Measurements from ENCODE around the gene SLC7A5. TPM values are rescaled to one million over a fixed set of nuclear protein-coding genes. Genes with fewer than 3 reads are reported as not detected.
A peak's percentile ranks its signal among the peaks of the same experiment; 100 is the strongest.

SLC7A5 gene
- total and polyA plus RNA-seq, 2 of the 13 experiments (the other 11 are each of a cell fraction or from before 2014, with no cell fraction given), result 79.6 to 155 TPM

- 0 out of 2 replicates have a peak, but pooled peaks have one; percentile 28 for TF ChIP-seq ZBED4 (CRISPR knock-in tag; IDR thresholded peaks at IDR 0.05; ENCODE audit: borderline replicate concordance)
- TF ChIP-seq HDAC1 (CRISPR knock-in tag; IDR thresholded peaks at IDR 0.05), result peak; percentile 94
- TF ChIP-seq MEF2D (CRISPR knock-in tag; IDR thresholded peaks at IDR 0.05), result peak; percentile 74
- TF ChIP-seq ATF3 (CRISPR knock-in tag; IDR thresholded peaks at IDR 0.05), result peak; percentile 97
- peak; percentile 30; the same call in 1 of the 2 replicates for TF ChIP-seq ZNF563 (CRISPR knock-in tag; IDR thresholded peaks at IDR 0.05)
- peak; percentile 91 for TF ChIP-seq SALL1 (CRISPR knock-in tag; IDR thresholded peaks at IDR 0.05)
- TF ChIP-seq MTERF4 (CRISPR knock-in tag; IDR thresholded peaks at IDR 0.05), result peak; percentile 66; the same call in 1 of the 2 replicates
- TF ChIP-seq KLF9 (CRISPR knock-in tag; IDR thresholded peaks at IDR 0.05; ENCODE audit: low read depth), result peak; percentile 66; the same call in 1 of the 2 replicates
- TF ChIP-seq HIVEP1 (CRISPR knock-in tag; IDR thresholded peaks at IDR 0.05), result peak; percentile 95
- peak; percentile 87 for TF ChIP-seq AKAP8 (CRISPR knock-in tag; IDR thresholded peaks at IDR 0.05)
- 0 out of 2 replicates have a peak, but pooled peaks have one; percentile 11 for TF ChIP-seq KDM1A (CRISPR knock-in tag; IDR thresholded peaks at IDR 0.05)
- TF ChIP-seq KDM4B (CRISPR knock-in tag; IDR thresholded peaks at IDR 0.05), result peak; percentile 75; the same call in 1 of the 2 replicates
- peak; percentile 96 for TF ChIP-seq ZNF691 (CRISPR knock-in tag; IDR thresholded peaks at IDR 0.05; ENCODE audit: borderline replicate concordance, low read depth)
- TF ChIP-seq ZNF234 (CRISPR knock-in tag; conservative IDR thresholded peaks at IDR 0.05), result no peak
- peak; percentile 80; the same call in 1 of the 2 replicates for TF ChIP-seq KDM2A (CRISPR knock-in tag; IDR thresholded peaks at IDR 0.05; ENCODE audit: borderline replicate concordance, low read depth)
- TF ChIP-seq ERF (CRISPR knock-in tag; IDR thresholded peaks at IDR 0.05), result peak; percentile 89; the same call in 1 of the 2 replicates
- TF ChIP-seq PAX8 (CRISPR knock-in tag; IDR thresholded peaks at IDR 0.05; ENCODE audit: borderline replicate concordance), result peak; percentile 66; the same call in 1 of the 2 replicates
- TF ChIP-seq SKIL (CRISPR knock-in tag; IDR thresholded peaks at IDR 0.05; ENCODE audit: borderline replicate concordance), result peak; percentile 97
- TF ChIP-seq HNRNPK (IDR thresholded peaks at IDR 0.05; ENCODE audit: low read depth, low read length, poor library complexity, severe bottlenecking), result peak; percentile 23
- peak; percentile 56; the same call in 1 of the 2 replicates for TF ChIP-seq POGZ (CRISPR knock-in tag; IDR thresholded peaks at IDR 0.05)
Measured at GRCh38 chr16:87853411-87854052, 15.8 kb downstream of the SLC7A5 start (continued).
